Progenitor cell of endocrine pancreas (in vitro differentiated cells): ENCODE results near the gene SALL3. TPM values are rescaled to one million over a fixed set of nuclear protein-coding genes. Genes with fewer than 3 reads are reported as not detected.
"Not testable (repeated sequence)": the region's sequence is repeated elsewhere in the genome, so short reads cannot be mapped to it uniquely, and the experiment has no call there.

ENCODE experiments used
- DNase-seq: peaks from one replicate; pipeline ENCODE4 v3.0.0; 2021; ENCODE audit warnings: low spot score; ENCODE audit not compliant: unreplicated experiment
- H3K27ac Mint-ChIP-seq: 2 replicates; pipeline ENCODE4 v1.8.0; 2021; ENCODE audit warnings: mild to moderate bottlenecking, moderate library complexity, mixed read lengths
- H3K27me3 Mint-ChIP-seq: 2 replicates; pipeline ENCODE4 v1.8.0; 2021; ENCODE audit warnings: mixed read lengths
- H3K36me3 Mint-ChIP-seq: 2 replicates; pipeline ENCODE4 v1.8.0; 2022; ENCODE audit warnings: mixed read lengths; ENCODE audit not compliant: insufficient read depth
- H3K4me1 Mint-ChIP-seq: 2 replicates; pipeline ENCODE4 v1.8.0; 2021; ENCODE audit warnings: low read depth, mixed read lengths
- H3K4me3 Mint-ChIP-seq: 2 replicates; pipeline ENCODE4 v1.8.0; 2021; ENCODE audit warnings: low read depth, mild to moderate bottlenecking, moderate library complexity, mixed read lengths
- H3K9me3 Mint-ChIP-seq: 2 replicates; pipeline ENCODE4 v1.8.0; 2021; ENCODE audit warnings: low read depth, mixed read lengths
- total RNA-seq: library from RNA; stranded (reverse); gene quantifications from 2 replicates; pipeline ENCODE4 v1.2.1, GENCODE V29; 2021
- TF ChIP-seq, protein P1 (sequence below): fragments of 200-600 bp; sonication (generic); IDR thresholded peaks from one replicate; pipeline ENCODE4 v1.5.0; 2021; ENCODE audit warnings: antibody characterized with exemption, mild to moderate bottlenecking; ENCODE audit not compliant: unreplicated experiment

SALL3 gene
- total RNA-seq, 1 donor from 2014 or later = 0.34 TPM

DNA sequence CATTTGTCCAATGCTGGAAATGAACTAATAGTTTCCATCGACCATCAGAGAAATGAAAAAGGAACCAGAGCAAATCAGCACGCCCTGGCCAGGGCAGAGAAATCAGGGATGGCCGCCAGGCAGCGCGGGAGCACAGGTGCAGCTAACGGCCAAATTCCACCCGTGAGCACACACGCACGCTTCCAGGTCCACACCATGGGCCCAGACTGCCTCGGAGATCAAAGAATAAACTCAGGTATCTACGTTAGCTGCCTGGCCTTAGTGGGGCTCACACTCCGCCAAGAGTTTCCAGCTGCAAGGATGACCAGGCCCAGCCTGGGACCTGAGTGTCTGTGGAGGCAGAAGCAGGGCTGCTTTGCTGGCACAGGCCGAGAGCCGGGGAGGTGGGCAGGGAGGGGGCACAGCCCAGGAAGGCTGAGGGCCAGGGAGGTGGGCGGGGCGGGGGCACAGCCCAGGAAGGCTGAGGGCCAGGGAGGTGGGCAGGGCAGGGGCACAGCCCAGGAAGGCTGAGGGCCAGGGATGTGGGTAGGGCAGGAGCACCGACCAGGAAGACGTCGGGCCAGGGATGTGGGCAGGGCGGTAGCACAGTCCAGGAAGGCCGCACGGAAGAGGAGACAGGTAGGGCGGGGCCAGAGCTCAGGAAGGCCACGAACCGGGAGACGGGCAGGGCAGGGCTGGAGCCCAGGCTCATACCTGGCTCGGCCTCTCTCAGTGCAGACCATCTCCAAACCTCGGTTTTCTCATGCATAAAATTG lies 43.2 kb upstream of the SALL3 start:
- Mint-ChIP-seq H3K4me3 (no peak overlapping the region), H3K9me3 (no peaks in the 10 kb centered on the region), H3K4me1 (peaks cover 9% of the 10 kb centered on the region), H3K36me3 (no peaks in the 10 kb centered on the region), H3K27ac (no peak overlapping the region), H3K27me3 (peaks cover 17% of the 10 kb centered on the region)
- no peak for DNase-seq
- TF ChIP-seq, protein P1, sequence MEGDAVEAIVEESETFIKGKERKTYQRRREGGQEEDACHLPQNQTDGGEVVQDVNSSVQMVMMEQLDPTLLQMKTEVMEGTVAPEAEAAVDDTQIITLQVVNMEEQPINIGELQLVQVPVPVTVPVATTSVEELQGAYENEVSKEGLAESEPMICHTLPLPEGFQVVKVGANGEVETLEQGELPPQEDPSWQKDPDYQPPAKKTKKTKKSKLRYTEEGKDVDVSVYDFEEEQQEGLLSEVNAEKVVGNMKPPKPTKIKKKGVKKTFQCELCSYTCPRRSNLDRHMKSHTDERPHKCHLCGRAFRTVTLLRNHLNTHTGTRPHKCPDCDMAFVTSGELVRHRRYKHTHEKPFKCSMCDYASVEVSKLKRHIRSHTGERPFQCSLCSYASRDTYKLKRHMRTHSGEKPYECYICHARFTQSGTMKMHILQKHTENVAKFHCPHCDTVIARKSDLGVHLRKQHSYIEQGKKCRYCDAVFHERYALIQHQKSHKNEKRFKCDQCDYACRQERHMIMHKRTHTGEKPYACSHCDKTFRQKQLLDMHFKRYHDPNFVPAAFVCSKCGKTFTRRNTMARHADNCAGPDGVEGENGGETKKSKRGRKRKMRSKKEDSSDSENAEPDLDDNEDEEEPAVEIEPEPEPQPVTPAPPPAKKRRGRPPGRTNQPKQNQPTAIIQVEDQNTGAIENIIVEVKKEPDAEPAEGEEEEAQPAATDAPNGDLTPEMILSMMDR = no peak

DNA sequence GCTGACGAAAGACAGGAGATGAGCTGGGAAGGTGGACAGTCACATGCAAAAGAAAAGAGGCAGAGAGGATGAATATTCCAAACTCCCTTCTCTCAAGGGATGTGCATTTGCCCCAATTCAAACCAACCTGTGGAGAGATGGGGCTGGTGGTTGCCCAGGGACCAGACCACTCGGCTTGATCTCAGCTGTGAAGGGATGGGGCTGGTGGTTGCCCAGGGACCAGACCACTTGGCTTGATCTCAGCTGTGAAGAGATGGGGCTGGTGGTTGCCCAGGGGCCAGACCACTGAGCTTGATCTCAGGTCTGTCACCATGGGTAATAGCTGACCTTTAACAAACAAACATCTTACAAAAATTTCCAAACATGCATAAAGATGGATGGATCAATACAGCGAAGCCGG lies 42.5 kb upstream of the SALL3 start:
- H3K4me1 Mint-ChIP-seq = peaks cover 9% of the 10 kb centered on the region
- TF ChIP-seq, protein P1 = no peak
- H3K27me3 Mint-ChIP-seq = peaks cover 12% of the 10 kb centered on the region
- no peaks in the 10 kb centered on the region for H3K9me3 Mint-ChIP-seq
- DNase-seq = no peak
- H3K36me3 Mint-ChIP-seq = no peaks in the 10 kb centered on the region
- no peak overlapping the region for H3K27ac Mint-ChIP-seq
- H3K4me3 Mint-ChIP-seq = no peak overlapping the region

GRCh38 chr18:78939105-78939504 lies 40.5 kb upstream of the SALL3 start:
- H3K4me1 Mint-ChIP-seq = peaks cover 9% of the 10 kb centered on the region
- DNase-seq = no peak
- no peaks in the 10 kb centered on the region for H3K36me3 Mint-ChIP-seq
- H3K9me3 Mint-ChIP-seq = peaks cover 8% of the 10 kb centered on the region
- TF ChIP-seq, protein P1 = no peak
- H3K27ac Mint-ChIP-seq = no peak overlapping the region
- H3K27me3 Mint-ChIP-seq = peaks cover 12% of the 10 kb centered on the region
- no peak overlapping the region for H3K4me3 Mint-ChIP-seq

- TF ChIP-seq, protein P1 = no peak
- no peak for DNase-seq
- Mint-ChIP-seq H3K36me3 (no peaks in the 10 kb centered on the region), H3K4me3 (no peak overlapping the region), H3K27me3 (peaks cover 11% of the 10 kb centered on the region), H3K9me3 (peaks cover 8% of the 10 kb centered on the region), H3K27ac (no peak overlapping the region), H3K4me1 (peaks cover 7% of the 10 kb centered on the region)
Measured at GRCh38 chr18:78939734-78940494, 39.7 kb upstream of the SALL3 start.

GRCh38 chr18:78942236-78942635 lies 37.4 kb upstream of the SALL3 start:
- H3K27me3 Mint-ChIP-seq = peaks cover 21% of the 10 kb centered on the region
- not testable (repeated sequence) for DNase-seq, H3K27ac Mint-ChIP-seq, H3K9me3 Mint-ChIP-seq, H3K36me3 Mint-ChIP-seq, H3K4me3 Mint-ChIP-seq, H3K4me1 Mint-ChIP-seq

DNA sequence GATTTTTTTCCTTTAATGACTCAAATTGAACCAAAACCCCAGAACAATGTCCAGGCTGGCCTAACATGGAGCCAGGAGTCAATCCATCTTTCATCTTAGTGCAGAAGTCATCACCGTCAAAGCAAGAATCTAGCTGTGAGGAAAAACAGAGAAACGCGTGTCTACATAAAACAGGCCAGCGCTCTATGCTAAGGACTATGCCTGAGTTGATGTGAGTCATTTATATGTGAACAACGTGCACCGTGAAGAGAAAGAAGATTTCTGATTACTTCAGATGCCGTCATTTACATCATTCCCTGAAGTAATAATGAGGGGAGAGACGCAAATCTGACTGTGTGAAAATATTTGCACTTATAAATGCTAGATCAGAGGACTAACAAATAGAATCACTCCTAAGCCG lies 34.0 kb upstream of the SALL3 start:
- no peak for DNase-seq
- H3K27ac Mint-ChIP-seq = no peak overlapping the region
- peaks cover 30% of the 10 kb centered on the region for H3K27me3 Mint-ChIP-seq
- TF ChIP-seq, protein P1 = no peak
- no peaks in the 10 kb centered on the region for H3K36me3 Mint-ChIP-seq
- no peaks in the 10 kb centered on the region for H3K4me1 Mint-ChIP-seq
- H3K4me3 Mint-ChIP-seq = no peak overlapping the region
- peaks cover 8% of the 10 kb centered on the region for H3K9me3 Mint-ChIP-seq
